Activated naive CD8-positive, alpha-beta T cell treated with anti-CD3 and anti-CD28 coated beads for 36 hours (primary cell): Measurements from ENCODE around the gene FXYD7. TPM values are rescaled to one million over a fixed set of nuclear protein-coding genes. Genes with fewer than 3 reads are reported as not detected.

Source experiments
- DNase-seq: peaks from one replicate; pipeline ENCODE4 v3.0.0; 2021
- H3K27ac Mint-ChIP-seq: one replicate; pipeline ENCODE4 v1.8.0; 2022; ENCODE audit warnings: mild to moderate bottlenecking, moderate library complexity, mixed read lengths
- H3K27me3 Mint-ChIP-seq: one replicate; pipeline ENCODE4 v1.8.0; 2022; ENCODE audit warnings: mild to moderate bottlenecking, mixed read lengths
- H3K36me3 Mint-ChIP-seq: one replicate; pipeline ENCODE4 v1.8.0; 2021; ENCODE audit warnings: mild to moderate bottlenecking, mixed read lengths
- H3K4me1 Mint-ChIP-seq: one replicate; pipeline ENCODE4 v1.8.0; 2021; ENCODE audit warnings: mixed read lengths
- H3K4me3 Mint-ChIP-seq: one replicate; pipeline ENCODE4 v1.8.0; 2022; ENCODE audit warnings: mild to moderate bottlenecking, moderate library complexity, mixed read lengths
- H3K9me3 Mint-ChIP-seq: one replicate; pipeline ENCODE4 v1.8.0; 2022; ENCODE audit warnings: mixed read lengths
- total RNA-seq, 2 experiments: library from RNA; stranded (reverse); gene quantifications; one replicate each; pipeline ENCODE4 v1.2.3, GENCODE V29; 2021

FXYD7 gene
- total RNA-seq, 2 experiments from 2014 or later, result 0.54 to 0.62 TPM

DNA sequence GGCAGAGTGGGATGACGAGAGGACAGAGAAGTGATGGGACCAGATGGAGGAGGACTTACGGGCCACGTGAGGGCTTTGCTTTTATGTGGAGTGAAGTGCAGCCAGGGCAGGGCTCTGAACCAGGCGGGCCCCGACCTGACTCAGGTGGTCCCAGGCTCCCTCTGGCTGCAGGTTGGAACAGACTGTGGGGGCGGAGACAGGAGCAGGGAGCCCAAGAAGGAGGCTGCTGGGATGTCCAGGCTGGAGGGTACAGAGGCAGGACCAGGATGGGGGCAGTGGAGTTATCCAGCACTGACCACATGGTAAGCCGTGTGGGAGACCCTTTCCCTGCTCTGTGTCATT is 13.6 kb downstream of the FXYD7 start:
- H3K36me3 Mint-ChIP-seq, result peaks cover 63% of the 10 kb centered on the region
- DNase-seq, result no peak
- peak overlapping the region; percentile 99 for H3K27ac Mint-ChIP-seq
- H3K4me3 Mint-ChIP-seq, result peak overlapping the region; percentile 97
- no peaks in the 10 kb centered on the region for H3K27me3 Mint-ChIP-seq
- H3K9me3 Mint-ChIP-seq, result peaks cover 6% of the 10 kb centered on the region
- peaks cover 47% of the 10 kb centered on the region for H3K4me1 Mint-ChIP-seq

DNA sequence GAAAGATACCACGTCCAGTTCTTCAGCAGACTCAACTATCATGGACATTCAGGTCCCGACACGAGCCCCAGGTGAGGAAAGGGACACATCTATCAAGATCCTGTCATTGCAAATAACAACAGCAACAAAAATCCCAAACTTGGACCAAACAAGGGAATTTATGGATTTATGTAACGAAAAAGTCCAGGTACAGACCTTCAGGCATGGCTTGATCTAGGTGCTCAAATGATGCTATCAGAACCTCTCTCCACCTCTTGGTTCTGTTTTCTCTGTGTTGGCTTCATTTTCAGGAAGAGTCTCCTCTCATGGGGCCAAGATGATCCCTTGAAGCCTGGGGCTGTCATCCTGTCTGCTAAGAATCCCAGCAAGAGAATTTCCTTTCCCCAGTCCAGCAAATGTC is 14.4 kb downstream of the FXYD7 start:
- Mint-ChIP-seq H3K36me3 (peaks cover 71% of the 10 kb centered on the region), H3K4me1 (peaks cover 46% of the 10 kb centered on the region), H3K4me3 (peak overlapping the region; percentile 97), H3K27ac (peak overlapping the region; percentile 99), H3K27me3 (no peaks in the 10 kb centered on the region), H3K9me3 (peaks cover 12% of the 10 kb centered on the region)
- no peak for DNase-seq

DNA sequence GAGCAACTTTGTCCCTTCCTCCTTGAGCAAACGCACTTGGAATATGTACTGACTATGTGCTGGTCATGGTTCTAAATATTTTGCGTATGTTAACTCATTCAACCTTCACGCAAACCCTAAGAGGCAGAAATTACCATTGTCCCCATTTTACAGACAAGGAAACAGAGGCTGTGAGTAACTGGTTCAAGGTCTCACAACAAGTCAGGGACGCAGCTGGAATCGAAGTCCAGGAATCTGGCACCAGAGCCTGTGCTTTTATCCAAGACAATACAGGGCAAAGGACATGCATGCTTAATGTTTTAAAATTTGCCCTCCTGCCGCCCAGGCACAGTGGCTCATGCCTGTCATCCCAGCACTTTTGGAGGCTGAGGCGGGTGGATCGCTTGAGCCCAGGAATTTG is 16.6 kb downstream of the FXYD7 start:
- peaks cover 37% of the 10 kb centered on the region for H3K4me1 Mint-ChIP-seq
- DNase-seq, result no peak
- peaks cover 25% of the 10 kb centered on the region for H3K9me3 Mint-ChIP-seq
- peaks cover 93% of the 10 kb centered on the region for H3K36me3 Mint-ChIP-seq
- H3K27me3 Mint-ChIP-seq, result no peaks in the 10 kb centered on the region
- H3K27ac Mint-ChIP-seq, result no peak overlapping the region
- no peak overlapping the region for H3K4me3 Mint-ChIP-seq

DNA sequence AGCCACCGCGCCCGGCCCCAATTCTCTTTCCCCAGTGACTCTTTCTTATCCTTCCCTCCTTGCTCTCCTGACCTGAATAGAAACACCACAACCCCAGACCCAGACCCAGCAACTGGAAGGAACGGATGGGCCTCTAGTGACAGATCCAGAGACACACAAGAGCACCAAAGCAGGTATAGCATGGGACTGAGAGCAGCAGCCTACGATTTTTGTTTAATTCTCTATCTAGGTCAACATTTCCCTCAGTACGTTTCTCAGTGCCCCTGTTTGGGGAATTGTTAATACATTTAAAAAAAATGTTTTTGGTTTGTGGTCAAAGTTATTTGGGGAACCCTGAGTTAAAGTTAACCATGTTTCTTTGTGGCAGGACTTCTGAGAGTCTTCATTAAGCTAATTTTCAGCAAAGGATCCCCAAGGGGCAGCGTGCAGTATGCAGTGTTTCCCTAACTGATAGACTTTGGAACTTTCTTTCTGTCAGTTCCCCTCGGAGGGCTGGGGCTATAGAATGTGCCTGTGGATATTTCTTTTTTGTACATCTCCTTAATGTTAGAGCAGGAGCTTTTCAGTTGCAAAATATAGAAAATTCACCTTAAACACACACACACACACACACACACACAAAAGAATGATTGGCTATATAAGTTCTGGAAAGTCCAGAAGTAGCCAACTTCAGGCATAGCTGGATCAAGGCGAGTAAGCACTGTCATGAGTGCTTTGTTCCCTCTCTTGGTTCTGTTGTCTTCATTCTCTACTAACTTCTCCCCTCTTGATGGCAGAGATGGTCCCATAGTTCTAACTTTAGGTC is 17.8 kb downstream of the FXYD7 start:
- Mint-ChIP-seq H3K27me3 (no peaks in the 10 kb centered on the region), H3K4me3 (no peak overlapping the region), H3K4me1 (peaks cover 37% of the 10 kb centered on the region), H3K36me3 (peaks cover 98% of the 10 kb centered on the region), H3K27ac (peak overlapping the region; percentile 65), H3K9me3 (peaks cover 32% of the 10 kb centered on the region)
- DNase-seq, result no peak

DNA sequence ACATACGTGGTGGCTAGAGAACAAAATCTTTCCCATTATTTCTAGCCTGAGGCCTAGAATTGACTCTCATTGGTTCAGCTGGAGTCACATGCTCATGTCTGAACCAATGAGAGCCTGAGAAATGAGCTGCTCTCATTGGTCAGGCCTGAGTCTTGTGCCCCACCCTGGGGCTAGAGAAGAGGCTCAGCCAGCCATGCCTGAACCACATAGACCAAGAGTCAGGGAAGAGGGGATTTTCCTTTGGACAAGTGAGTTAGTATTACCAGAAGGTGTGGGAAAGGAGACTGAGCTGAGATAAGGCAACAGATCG is 18.3 kb downstream of the FXYD7 start:
- Mint-ChIP-seq H3K27ac (peak overlapping the region; percentile 55), H3K4me3 (no peak overlapping the region), H3K9me3 (peaks cover 38% of the 10 kb centered on the region), H3K27me3 (no peaks in the 10 kb centered on the region), H3K36me3 (peaks cover 98% of the 10 kb centered on the region), H3K4me1 (peaks cover 34% of the 10 kb centered on the region)
- DNase-seq, result no peak

DNA sequence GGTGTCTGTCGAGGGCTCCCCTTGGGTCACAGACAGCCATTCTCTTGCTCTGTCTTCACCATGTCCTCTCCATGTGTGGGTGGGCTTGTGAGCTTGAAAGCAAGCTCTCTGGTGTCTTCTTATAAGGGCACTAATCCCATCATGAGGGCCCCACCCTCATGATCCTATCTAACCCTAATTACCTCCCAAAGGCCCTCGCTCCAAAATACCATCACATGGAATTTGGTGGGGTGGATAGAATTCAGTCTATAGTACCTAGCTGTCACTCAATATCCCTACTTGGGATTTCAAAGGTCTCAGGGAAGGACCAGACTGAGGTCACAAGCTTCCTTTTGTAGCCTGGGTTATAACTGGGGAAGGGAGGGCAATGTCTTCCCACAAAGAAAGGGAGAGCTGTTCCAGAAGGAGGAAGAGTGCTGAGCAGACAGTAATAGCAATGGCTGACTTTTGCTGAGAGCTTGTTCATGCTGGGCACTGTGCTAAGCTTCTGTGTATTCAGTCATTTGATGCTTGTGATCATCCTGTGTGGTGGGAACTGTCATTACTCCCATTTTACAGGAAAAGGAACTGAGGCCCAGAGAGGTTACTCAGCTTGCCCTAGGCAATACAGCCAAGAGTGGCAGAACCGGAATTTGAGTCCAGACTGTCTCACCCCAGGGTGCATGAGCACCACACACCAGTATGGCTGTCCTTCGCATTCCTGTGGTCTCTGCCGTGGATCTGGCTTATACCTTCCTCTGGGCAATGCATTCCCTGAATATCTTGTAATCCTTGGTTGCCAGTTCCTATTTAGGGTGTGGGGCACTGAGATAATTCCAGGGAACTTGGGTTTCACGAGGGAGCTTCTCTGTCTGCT is 19.6 kb downstream of the FXYD7 start:
- Mint-ChIP-seq H3K27ac (peak overlapping the region; percentile 28), H3K36me3 (peaks cover 95% of the 10 kb centered on the region), H3K27me3 (no peaks in the 10 kb centered on the region), H3K4me1 (peaks cover 32% of the 10 kb centered on the region), H3K9me3 (peaks cover 41% of the 10 kb centered on the region), H3K4me3 (no peak overlapping the region)
- no peak for DNase-seq

DNA sequence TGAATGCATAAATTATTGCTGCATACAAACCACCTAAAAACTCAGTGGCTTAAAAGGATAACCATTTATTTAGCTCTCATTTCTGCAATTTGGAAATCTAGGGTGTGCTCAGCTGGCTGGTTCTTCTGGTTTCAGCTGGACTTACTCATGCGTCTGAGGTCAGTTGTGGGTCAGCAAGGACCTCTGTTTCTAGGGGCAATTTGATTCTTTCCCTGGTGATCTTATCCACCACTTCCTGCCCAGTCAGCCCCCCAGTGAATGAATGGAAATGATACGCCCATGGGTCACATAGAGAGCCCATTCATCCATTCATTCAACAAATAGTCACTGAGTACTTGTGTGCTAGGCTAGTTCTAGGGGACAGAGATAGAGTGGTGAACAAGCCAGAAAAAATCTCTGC is 21.4 kb downstream of the FXYD7 start:
- Mint-ChIP-seq H3K9me3 (peaks cover 41% of the 10 kb centered on the region), H3K36me3 (peaks cover 86% of the 10 kb centered on the region), H3K4me1 (peaks cover 21% of the 10 kb centered on the region), H3K4me3 (no peak overlapping the region), H3K27me3 (no peaks in the 10 kb centered on the region), H3K27ac (peak overlapping the region; percentile 51)
- no peak for DNase-seq

DNA sequence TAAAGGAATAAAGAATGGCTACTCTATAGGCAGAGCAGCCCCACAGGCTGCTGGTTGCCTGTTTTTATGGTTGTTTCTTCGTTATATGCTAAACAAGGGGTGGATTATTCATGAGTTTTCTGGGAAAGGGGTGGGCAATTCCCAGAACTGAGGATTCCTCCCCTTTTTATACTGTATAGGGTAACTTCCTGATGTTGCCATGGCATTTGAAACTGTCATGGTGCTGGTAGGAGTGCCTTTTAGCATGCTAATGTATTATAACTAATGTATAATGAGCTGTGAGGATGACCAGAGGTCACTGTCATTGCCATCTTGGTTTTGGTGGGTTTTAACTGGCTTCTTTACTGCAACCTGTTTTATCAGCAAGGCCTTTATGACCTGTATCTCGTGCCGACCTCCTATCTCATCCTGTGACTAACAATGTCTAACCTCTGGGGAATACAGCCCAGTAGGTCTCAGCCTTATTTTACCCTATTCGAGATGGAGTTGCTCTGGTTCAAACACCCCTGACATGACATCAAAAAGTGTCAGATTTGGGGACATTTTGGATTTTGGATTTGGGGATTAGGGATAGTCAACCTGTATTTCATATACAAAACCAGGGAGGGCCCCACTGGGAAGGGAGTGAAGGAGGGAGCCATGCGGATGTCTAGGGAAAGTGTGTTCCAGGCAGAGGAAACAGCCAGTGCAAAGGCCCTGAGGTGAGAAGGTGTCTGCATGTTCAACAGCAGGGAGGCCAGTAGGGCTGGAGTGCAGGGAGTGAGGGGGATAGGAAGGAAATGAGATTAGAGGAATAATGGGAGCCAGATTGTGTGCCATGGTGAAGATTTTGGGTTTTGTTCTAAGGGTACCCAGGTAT is 22.4 kb downstream of the FXYD7 start:
- DNase-seq, result no peak
- Mint-ChIP-seq H3K9me3 (peaks cover 41% of the 10 kb centered on the region), H3K27me3 (no peaks in the 10 kb centered on the region), H3K4me3 (no peak overlapping the region), H3K4me1 (peaks cover 22% of the 10 kb centered on the region), H3K27ac (peak overlapping the region; percentile 26), H3K36me3 (peaks cover 83% of the 10 kb centered on the region)

DNA sequence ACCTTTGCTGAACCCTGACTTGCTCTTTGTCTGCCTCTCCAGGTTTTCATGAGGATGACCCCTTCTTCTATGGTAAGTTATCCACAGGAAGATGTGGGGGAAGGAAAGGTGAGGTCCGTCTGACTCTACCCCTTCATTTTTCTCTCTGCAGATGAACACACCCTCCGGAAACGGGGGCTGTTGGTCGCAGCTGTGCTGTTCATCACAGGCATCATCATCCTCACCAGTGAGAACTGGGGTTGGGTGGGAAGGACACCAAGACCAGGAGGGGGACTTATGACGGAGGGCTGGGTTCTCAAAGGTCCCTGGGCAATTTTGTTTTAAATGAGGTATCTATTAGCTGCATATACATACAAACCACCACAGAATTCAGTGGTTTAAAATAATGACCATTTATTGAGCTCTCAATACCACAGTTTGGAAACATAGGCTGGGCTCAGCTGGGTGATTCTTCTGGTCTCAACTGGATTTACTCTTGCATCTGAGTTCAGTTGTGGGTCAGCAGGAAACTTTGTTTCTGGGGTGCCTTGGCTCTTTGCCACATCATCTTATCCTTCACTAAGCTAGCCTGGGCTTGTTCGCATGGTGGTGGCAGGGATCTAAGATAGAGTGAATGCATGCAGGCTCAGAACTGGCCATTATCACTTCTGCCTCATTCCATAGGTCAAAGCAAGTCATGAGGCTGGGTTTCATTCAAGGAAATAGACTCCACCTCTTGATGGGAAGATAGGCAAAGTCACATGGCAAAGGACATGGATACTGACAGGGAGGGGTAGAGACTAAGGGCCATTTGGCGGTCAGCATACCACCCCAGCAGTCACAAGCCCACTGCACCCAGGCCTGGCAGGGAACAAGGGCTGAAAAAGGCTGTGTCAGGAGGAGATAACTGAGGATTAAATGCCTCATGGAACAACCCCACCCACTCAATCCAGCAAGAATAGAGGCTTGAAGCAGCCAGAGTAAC is 23.3 kb downstream of the FXYD7 start:
- Mint-ChIP-seq H3K4me1 (peaks cover 19% of the 10 kb centered on the region), H3K27ac (peak overlapping the region; percentile 78), H3K36me3 (peaks cover 77% of the 10 kb centered on the region), H3K27me3 (no peaks in the 10 kb centered on the region), H3K9me3 (peaks cover 37% of the 10 kb centered on the region), H3K4me3 (no peak overlapping the region)
- DNase-seq, result no peak

DNA sequence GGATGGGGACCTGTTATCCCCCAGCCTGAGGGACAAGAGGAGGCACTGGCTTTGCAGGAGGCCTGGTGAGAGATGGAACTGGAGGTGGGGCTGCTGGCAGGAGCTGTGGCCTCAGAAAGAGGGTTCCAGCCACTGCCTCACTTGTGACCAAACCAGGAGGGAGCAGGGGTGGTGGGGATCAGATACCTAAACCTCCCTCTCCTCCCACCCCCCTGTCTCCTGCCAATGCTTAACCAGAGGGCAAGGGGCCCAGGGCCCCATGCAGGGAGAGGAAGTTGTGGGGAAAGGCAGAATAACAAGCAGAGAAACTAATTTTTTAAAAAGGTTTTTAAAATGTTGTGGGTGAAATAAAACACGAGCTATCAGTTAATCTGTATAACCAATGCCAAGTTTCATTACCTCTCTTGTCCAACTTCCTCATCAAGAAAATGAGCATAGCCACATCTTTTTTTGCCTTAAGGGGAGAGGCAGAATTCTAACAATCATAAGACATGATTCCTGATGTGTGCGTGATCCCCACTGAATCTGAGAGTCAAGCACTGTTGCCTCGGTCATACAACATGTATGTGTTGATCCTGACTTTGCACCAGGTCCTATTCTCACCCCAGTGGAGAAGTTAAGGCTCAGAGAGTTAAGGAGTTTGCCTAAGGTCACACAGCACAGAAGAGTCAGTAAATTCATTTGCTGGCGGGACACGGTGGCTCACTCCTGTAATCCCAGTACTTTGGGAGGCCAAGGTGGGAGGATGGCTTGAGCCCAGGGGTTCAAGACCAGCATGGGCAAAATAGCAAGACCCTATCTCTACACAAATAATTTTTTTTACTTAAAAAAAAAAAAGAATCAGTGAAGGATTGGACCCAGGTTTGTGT is 24.4 kb downstream of the FXYD7 start:
- Mint-ChIP-seq H3K27ac (peak overlapping the region; percentile 78), H3K36me3 (peaks cover 75% of the 10 kb centered on the region), H3K9me3 (peaks cover 29% of the 10 kb centered on the region), H3K4me3 (no peak overlapping the region), H3K27me3 (no peaks in the 10 kb centered on the region), H3K4me1 (peaks cover 23% of the 10 kb centered on the region)
- no peak for DNase-seq

DNA sequence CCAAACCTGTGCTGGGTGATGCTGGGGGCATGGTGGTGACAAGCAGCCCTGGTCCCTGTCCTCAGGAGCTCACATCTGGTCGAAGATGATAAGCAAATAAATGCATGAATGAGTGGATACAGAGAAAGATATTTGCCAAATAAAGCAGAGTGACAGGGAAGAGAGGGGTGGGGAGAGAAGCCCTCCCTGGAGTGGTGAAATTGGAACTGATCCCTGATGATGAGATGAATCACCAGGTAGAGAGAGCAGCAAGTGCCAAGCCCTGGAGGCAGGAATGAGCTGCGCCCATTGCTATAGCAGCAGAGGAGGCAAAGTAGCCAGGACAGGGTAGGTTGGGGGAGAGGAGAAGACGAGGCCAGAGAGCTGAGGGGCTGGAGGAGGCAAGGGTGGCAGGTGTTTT is 25.1 kb downstream of the FXYD7 start:
- no peak overlapping the region for H3K4me3 Mint-ChIP-seq
- no peaks in the 10 kb centered on the region for H3K27me3 Mint-ChIP-seq
- H3K9me3 Mint-ChIP-seq, result peaks cover 25% of the 10 kb centered on the region
- H3K27ac Mint-ChIP-seq, result peak overlapping the region; percentile 76
- peaks cover 75% of the 10 kb centered on the region for H3K36me3 Mint-ChIP-seq
- DNase-seq, result no peak
- peaks cover 23% of the 10 kb centered on the region for H3K4me1 Mint-ChIP-seq

DNA sequence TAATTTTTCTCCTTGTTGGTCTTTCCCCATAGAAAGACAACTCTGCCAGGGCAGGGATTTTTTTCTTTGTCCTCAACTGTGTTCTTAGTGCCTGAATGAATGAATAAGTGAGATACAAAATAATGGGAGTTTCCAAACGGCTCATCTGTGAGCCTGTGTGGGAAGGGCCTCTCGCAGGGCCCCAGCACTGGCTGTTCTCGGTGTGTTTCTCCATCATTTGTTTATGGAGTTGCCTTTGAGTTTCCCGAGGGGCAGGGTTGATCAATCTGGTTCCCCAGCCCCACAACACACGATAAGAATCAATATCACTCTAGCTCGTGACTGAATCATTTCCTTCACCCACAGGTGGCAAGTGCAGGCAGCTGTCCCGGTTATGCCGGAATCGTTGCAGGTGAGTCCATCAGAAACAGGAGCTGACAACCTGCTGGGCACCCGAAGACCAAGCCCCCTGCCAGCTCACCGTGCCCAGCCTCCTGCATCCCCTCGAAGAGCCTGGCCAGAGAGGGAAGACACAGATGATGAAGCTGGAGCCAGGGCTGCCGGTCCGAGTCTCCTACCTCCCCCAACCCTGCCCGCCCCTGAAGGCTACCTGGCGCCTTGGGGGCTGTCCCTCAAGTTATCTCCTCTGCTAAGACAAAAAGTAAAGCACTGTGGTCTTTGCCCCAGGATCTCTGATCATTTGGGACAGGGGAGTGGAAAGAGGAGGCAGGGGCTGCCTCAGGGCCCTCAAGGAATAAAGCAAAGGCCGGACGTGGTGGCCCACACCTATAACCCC is 26.4 kb downstream of the FXYD7 start:
- Mint-ChIP-seq H3K36me3 (peaks cover 70% of the 10 kb centered on the region), H3K4me1 (peaks cover 25% of the 10 kb centered on the region), H3K4me3 (no peak overlapping the region), H3K9me3 (peaks cover 17% of the 10 kb centered on the region), H3K27me3 (no peaks in the 10 kb centered on the region), H3K27ac (peak overlapping the region; percentile 68)
- DNase-seq, result no peak
